HG02981 (cell line): ENCODE results near the gene TSPYL6.

Source experiments
- ATAC-seq: cut with Tn5 transposase; IDR thresholded peaks from one replicate; pipeline ENCODE4 v1.9.1; 2021; ENCODE audit warnings: mild to moderate bottlenecking, moderate library complexity; ENCODE audit not compliant: unreplicated experiment

The TSPYL6 gene

DNA sequence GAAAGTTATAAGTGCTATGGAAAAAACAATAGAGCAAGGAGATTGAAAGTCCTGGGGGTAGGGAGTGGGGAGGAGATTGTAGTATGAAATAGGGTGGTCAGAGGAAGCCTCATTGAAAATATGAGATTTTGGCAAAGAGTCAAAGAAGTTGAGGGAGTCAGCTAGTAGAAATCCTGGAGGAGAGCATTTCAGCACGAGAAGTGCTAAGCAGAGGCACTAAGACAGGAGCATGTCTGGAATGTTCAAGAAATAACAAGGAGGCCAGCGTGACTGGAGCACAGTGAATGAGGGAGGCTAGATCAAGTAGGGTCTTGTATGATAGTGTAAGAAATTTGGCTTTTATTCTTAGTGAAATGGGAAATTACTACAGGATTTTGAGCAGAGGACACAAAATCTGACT is 2.1 kb upstream of the TSPYL6 start:
- ATAC-seq: no peak

DNA sequence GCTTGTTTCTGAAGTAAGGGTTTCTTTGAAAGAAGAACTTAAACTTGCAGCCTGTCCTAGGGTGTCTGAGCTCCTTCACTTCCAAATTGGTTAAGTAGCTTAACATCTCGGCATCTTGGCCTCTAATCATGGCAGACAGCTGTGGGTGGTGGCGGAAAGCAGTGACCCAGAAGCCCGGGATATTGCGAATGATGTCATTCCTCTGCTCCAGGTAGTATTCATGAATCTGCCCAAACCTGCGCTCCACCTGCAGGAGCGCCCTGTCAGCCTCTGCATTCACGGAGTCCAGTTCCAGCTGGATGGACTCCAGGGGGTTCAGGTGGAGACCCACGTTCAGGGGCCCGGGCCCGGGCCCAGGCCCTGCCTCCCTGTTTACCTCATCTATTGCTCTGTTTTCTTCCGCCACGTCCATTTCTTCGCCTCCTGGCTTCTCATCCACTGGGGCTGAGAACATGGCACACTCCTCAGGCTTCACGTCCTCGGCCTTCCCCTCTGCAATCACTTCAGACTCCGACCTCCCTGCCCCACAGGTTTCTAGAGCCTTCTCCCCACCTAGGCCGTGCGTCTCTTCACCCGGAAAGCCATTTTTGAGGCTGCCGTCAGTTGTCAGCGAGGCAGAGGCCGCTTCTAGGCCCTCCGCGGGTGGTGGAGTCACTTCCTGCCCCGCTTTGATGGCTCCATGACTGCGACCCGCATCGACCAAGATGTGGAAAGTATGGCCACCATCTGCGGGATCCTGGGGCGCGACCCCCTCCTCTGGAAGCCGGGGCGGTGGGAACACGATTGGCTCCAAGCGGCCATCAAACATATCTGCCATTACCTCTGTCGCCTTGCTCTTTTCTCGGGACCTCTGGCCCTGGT is 569 bp downstream of the TSPYL6 start:
- no peak for ATAC-seq

DNA sequence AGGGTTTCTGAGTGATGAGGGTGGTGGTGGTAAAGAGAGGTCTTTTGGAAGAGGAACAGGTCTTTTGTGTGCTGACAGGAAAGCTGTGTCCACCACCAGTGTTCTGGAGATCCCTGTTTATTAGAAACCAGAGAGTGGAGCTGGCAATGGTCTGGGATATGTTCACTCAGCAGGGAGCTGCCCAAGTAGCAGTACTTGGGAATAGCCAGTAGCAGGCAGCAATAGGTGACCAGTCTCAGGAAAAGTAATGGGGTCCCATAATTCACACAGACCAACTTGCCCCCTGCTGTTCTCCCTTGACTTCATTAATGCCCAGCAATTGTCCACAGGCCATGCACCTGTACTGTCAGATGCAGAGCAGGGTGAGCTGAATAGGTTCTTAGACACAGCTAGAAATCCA is 1.8 kb downstream of the TSPYL6 start:
- no peak for ATAC-seq

DNA sequence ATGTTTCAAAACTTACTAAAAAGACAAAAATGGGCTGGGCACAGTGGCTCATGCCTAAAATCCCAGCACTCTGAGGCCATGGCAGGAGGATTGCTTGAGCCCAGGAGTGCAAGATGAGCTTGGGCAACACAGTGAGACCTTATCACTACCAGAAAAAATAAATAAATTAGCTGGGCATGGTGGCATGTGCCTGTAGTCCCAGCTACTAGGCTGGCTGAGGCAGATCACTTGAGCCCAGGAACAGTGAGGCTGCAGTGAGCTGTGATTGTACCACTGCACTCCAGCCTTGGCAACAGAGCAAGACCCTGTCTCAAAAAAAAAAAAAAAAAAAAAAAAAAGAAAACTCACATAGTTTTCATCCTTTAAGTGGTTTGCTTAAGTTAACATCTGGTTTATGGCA is 6.4 kb downstream of the TSPYL6 start:
- no peak for ATAC-seq

DNA sequence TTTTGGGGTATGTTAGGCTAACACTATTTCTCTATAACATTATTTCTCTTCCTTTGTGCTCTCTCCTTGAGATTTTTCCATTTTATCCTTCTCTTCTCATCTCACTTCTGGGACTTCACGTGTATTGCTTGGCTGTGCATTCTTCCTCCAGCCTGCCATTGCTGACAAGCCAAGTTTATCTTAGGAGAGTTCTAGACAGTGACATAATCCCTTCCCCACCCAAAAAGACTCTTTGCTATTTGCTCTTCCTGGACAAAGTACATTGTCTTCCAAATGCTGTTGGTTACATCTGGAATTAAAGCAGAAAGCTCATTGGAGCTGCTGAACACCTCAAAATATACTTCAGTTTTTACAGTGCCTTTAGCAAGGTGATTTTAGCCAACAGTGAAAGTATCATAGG is 8.9 kb downstream of the TSPYL6 start:
- no peak for ATAC-seq

DNA sequence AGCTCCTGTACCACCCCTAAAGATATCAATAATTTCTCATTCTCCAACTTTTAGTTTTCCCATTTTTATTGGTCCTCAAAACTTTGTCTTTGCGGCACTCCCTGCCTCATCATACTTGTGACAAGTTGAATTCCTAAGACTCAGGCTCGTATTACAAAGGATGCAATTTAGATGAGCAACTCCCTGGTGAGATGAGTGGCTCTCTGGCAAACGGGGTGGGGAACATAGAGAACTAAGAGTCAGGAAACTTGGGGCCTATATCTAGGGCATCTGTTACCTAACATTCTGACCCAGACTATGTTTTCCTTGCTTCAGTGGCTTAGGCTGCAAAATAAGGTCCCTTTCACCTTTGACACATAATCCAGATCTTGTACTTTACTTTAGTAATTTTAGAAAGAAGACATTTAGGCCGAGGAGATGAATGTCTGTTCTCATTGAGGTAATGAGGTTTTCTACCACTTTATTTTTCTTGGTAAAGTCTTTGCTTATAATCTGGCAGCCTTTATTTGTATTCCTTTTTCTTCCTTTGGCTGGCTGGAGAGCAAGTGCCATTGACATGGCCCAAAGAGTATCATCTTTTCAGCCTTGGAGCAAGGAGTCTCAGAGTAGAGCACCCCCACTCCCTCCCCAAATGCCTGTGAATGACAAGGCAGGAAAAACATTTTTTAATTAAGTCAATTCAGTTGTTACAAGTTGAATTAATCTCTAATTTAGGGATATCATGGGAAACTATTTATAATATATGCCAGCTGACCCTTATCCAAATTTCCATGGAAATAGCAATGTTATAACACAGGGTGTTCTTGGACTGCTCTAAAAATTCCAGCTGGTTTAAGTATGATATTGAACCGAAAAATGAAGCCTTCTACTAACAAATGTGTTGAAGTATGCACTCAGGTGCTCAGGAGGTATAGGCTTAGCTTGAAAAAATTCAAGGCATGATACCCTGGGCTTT is 15.2 kb downstream of the TSPYL6 start:
- ATAC-seq: no peak

DNA sequence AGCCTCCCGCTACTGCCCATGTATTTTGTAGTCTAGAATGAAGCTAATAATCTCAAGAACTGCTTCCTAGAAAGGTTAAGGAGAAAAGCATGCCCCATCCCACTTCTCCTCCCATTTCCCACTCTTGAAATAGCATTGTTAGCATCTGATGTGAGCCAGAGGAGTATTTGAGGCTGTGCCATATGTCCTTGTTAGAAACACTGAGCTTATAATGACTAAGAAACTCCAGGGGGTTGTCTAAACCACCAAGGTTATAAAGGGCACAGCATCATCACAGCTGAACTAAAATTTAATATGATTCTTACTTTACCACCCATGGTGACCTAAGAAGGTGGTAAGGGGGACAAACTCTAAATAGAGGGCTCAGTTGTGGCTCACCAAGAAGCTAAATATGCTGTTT is 16.6 kb downstream of the TSPYL6 start:
- no peak for ATAC-seq

DNA sequence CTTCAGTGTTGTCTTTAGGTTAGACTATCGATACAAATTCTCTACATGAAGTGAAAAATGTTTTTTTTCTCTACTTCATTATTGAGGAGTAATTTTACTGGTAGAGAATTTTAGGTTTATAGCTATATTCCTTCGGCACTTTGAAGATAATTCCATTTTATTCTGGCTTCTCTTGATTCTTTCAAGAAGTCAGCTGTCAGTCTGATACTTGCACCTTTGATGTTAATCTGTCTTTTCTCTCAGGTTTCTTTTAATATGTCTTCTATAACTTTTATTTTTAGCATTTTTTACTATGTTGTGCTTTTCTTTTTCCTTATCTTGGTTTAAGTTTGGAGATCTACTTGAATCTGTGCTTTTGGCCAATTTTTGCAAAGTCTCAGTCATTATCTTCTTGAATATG is 18.6 kb downstream of the TSPYL6 start:
- no peak for ATAC-seq

DNA sequence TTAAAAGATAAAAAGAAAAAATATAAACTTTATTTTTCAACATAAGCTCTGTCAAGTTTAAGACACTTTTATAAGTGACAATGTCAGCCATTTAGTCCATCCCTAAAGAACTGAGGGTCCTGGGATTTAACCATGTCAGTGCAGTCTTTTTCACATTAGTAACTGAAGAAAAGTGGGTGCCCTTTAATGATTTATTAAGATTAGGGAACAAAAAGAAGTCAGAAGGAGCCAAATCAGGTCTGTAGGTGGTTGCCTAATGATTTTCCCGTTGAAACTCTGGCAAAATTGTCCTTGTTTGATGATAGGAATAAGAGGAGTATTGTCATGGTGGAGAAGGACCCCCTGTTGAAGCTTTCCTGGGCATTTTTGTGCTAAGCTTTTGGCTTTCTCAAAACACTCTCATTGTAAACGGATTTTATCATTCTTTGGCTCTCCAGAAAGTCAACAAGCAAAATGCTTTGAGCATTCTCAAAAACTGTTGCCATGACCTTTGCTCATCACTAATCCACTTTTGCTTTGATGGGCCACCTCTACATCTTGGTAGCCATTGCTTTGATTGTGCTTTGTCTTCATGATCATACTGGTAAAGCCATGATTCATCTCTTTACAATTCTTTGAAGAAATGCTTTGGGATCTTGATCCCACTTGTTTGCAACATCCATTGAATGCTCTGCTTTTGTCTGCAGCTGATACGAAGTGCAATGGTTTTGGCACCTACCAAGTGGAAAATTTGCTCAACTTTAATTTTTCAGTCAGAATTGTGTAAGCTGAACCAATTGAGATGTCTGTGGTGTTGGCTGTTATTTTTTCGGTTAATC is 22.0 kb downstream of the TSPYL6 start:
- ATAC-seq: no peak

DNA sequence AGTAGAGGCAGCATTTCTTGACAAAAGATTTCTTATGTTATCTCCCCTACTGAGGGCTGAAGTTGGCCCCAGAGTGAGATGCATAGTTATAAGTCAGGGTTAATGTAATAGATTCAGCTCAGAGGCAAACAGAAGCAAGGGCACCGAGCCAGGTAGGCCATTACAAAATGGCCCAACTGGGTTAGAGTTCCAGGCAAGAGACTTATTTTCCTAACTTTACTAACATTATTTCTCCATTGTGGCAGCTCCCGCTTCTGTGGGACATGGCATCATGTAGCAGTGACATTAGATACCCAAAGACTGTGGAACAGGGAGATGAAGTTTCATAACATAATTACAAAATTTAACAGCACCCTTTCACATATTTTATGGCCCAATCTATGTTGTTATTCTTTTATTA is 27.1 kb downstream of the TSPYL6 start:
- ATAC-seq: no peak

DNA sequence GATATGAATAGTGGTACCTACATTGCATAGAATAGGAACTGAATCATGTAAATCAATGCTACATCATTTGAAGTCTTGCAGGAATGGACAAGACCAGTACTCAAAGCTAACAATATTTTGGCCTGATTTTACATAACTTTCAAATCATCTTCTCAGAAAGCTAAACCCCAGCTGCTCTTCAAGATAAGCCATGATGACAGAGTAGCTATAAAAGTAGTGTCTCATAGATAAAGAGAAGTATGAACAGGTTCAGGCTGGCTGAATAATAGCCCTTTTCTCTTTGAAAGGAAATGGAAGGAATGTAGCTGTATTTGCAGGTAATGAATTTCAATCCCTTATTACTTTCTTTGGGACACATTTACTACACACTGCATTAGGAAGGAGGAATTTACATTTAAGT is 28.2 kb downstream of the TSPYL6 start:
- no peak for ATAC-seq

DNA sequence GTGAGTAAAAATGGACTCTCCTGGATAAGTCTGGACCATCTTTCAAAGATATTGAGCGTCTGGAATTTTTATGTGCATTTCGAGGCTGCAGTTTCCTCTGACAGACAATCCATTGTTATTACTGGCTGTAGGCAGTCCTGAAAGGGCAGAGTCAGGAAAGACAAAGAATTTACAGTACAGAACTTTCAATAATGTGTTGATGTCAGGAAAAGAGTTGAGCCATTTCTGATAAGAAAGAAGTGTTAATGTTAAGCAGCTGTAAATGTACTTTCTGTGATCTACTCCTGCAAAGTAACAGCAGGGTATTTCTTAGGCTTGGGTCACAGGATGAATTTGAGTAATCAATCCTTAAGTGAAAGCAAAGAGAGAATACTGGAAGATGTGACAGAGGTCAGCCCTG is 29.8 kb downstream of the TSPYL6 start:
- ATAC-seq: no peak

DNA sequence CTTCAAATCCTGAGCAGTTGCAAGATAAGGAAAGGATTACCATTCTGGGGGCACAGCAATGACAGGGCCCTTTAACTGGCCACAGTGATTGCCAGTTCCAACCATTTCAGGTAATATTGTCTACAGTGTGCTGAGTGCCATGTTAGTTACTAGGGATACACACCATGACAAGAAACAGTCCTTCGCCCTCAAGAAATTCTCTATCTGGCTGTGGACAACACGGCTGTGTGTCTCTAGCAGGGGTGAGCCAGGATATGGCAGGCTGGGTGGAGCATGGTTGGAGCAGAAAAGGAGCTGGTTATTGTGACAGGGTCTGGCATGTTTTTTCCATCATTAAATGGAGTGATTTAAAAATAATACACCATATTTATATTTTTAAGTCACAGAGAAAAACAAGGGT is 31.0 kb downstream of the TSPYL6 start:
- ATAC-seq: no peak

DNA sequence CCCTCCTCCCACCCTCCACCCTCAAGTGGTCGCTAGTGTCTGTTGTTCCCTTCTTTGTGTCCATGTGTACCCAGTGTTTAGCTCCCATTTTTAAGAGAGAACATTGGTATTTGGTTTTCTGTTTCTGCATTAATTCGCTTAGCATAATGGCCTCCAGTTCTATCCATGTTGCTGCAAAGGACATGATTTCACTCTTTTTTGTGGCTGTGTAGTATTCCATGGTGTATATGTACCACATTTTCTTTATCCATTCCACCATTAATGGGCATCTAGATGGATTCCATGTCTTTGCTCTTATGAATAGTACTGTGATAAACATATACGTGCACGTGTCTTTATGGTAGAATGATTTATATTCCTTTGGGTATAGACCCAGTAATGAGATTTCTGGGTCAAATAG is 42.9 kb downstream of the TSPYL6 start:
- no peak for ATAC-seq

DNA sequence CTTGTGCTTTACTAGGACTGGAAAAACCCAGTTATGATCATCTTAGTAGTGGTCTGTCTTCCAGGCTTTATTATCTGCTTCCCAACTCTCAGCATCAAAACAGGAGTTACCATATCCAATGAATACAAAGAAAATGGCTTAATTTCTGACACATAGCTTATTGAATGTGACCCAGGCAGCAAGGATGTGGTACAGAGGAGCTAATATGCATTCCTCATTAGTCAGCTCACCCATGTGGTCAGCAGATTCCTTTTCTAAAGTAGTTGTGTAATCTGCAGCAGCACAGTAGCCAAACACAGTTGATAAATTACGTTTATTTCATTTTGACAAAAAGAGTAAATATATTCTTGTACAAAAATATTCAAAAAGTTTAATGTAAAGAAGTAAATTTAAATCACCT is 43.6 kb downstream of the TSPYL6 start:
- no peak for ATAC-seq

DNA sequence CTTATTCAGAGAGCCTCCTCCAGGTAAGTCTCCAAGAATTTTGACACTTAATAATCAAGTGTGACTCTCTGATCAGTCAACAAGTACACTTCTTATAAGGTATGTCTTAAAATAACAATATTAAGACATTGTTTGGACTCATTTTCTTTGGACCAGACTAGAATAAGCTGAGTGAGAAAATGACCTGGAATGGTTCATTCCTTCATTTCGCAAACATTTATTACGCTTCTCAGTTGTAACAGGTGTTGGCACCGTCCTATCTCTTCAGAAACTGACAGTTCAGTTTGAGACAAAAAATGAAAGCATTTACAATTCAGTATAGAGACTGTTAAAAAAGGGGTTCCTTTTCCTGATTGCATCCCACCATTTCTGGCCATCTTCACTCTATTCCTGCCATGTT is 46.6 kb downstream of the TSPYL6 start:
- ATAC-seq: no peak

DNA sequence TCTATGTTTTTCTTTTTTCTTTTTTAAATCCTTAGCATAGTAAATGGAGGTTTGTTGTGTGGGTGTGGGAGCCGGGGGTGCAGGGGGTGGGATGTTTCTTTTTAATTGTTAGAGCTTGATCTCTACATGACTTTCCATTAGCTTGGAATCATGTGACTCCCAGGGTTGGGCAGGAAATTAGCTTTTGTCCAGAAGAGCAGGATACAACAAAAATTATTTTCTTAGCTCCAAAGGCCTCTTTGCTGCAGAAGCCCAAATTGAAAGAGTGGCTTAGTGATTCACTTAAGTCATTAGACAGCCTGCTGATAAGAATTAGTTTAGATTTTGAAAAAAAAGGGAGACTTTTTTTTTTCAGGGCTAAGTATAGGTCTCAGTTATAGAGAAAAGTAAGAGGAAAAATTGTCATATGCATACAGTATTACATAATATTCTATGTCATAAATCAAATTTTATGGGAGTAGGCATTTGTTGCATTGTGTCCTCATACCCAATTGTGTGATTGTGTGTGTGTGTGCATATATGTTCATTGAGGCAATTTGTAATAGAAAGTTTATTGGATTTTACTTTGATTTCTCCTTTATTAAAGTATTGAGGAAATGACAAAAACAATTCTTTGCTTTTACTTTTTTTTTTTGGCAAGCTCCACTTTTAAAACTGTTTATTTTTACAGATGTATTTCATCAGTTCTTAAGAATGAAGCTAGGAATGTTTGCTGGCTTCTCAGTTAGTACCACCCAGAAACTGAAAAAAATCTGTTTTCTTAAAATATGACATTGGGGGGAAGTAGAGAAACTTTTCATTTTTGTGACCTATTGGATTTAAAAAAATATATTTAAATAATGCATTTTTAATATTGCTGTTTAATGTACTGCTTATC is 47.4 kb downstream of the TSPYL6 start:
- ATAC-seq: no peak

DNA sequence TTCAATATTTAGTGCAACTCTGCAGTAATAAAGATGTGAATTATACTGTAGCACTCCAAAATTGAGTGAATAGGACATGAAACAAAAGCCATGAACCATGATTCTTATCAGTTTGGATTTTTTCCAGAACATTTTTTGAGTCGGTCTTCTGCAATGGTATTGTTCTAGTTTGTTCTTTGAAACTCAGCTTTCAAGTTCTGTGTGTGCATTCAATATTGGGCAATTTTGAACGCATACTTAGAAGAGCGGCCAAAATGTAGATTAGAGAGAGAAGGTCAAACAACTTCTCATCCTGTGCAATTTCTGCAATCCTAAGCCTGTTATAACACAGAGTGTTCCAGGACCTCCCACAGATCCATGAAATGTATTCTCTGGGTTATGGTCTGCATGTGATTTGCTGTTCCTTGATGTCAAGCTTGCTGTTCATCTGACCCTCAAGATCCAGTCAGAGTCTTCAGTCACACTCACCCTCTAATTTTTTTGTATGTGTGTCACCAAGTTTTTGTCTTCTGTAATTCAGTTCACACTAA is 48.3 kb downstream of the TSPYL6 start:
- ATAC-seq: no peak

DNA sequence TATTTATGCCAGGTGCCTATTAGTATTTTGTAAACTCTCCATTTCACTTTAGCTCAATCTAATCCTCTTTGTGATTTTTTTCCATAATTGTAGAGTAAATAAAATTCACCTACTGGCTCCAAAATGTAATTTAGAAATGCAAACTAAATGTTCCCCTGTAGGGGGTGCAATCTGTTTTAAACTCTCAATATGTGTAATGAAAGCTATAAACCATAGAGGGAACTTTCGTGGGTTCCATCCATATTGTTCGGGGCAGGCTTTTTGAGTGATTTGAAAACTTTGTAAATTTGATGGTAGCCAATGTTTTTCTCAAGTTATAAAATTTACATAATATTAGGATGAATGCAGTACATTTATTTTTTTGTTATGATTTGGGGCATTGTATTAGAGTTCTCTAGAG is 49.4 kb downstream of the TSPYL6 start:
- ATAC-seq: no peak

DNA sequence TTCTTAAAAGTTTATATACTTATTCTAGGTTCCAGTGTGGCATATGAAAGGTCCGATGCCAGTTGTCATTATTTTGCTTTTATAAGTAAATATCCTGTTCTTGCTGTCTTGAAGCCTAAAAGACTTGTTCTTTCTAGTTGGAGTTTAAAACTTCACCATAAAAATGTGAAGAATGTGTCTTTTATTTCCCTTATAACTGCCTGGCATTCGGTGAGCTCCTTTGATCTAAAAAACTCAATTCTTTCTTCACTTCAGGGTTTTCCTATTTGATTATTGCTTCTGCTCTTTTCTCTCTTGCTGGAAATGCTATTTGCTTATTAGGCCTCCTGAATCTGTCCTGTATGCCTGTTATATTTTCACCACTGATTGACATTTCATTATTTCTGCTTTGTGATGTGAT is 51.6 kb downstream of the TSPYL6 start:
- ATAC-seq: no peak
